Peyer's patch (tissue), 4 donors: ENCODE measurements around the gene ANKRD11.
A peak's percentile ranks its signal among the peaks of the same experiment; 100 is the strongest.

ENCODE experiments used
- CTCF ChIP-seq, 6 experiments: fragments of 450-650 bp in 4 of 6; fragments of 200-600 bp in 2 of 6; sonication (generic) in 1 of 6; IDR thresholded peaks; one replicate each; pipeline ENCODE4 v1.5.1; 2017 to 2019; ENCODE audit warnings: antibody characterized with exemption in 6 of 6, mild to moderate bottlenecking in 3 of 6, moderate library complexity in 1 of 6
- POLR2A ChIP-seq, 2 donors: fragments of 450-650 bp; IDR thresholded peaks; one replicate each; pipeline ENCODE4 v1.5.1; 2017; ENCODE audit warnings: antibody characterized with exemption in 2 of 2, mild to moderate bottlenecking in 2 of 2, moderate library complexity in 2 of 2

- TF ChIP-seq CTCF (IDR thresholded peaks at IDR 0.05) (no peak), POLR2A (IDR thresholded peaks at IDR 0.05) (peak in 1 of 2 donors; percentile 48)
These were observed 11.9 kb upstream of the ANKRD11 start for GRCh38 chr16:89502081-89502843.
